ENCODE measurements around the gene ERVMER34-1. TPM values are rescaled to one million over a fixed set of nuclear protein-coding genes. Genes with fewer than 3 reads are reported as not detected.

The ERVMER34-1 gene
- total RNA-seq, 1 experiment from 2014 or later = 2.9 TPM

DNA sequence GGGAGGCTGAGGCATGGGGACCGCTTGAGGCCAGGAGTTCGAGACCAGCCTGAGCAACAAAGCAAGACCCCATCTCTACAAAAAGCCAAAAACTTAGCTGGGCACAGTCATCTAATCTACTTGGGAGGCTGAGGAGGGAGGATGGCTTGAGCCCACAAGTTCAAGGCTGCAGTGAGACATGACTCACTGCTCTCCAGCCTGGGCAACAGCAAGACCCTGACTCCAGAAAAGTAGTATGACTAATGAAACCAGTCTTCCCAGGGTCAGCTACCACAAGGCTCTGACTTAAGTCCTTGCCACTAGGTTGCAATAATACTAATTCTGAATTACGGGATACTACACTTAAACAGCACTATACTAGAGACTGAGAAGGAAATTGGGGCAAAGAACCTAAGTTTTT lies 33.1 kb downstream of the ERVMER34-1 start:
- no peak for DNase-seq (ENCODE audit: low spot score)

DNA sequence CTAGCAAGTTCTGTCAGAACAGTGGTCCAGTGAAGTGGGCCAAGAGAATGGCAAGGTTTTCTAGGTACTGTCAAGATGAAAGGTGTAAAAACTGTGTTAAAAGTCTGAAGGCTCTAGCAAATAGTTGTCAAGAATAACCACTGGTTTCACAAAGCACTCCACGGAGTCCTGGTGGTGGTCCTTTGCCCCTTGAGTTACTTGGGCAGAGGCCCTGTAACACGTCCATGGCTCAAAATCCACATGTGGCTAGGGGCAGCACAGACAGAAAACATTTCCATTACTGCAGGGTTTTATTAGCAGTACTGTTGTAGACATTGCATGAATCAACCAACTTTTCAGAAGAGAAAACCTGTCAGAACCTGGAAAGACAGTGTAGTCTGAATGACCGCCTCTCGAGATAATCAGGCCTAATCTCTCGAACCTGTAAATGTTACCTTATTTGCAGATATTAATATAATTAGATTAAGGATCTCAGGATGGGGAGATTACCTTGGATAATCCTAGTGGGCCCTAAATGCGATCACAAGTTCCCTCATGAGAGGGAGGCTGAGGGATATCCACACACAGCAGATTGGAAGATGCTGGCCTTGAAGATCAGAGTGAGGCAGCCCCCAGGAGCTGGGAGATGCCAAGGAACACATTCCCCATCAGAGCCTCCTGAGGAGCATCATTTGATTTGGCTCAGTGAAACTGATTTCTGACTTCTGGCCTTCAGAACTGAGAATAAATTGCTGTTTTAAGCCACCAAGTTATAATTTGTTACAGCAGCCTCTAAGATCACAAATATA lies 34.7 kb downstream of the ERVMER34-1 start:
- DNase-seq (ENCODE audit: low spot score) = no peak

DNA sequence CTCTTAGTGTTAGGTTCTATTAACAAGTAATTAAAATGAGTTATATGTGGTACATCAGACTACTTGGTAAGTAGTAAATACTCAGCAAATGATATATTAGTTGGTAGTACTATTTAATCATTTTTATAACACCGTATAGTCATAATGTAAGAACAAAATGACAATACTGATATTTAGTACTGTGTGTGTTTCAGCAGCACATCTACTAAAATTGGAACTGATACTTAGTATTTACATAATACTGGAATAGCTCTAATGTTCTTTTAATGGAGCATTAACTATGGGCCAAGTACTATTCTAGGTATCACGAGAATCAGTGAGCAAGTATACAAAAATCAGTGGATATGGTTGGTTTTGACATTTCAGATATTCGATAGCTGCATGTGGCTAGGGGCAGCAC lies 35.3 kb downstream of the ERVMER34-1 start:
- no peak for DNase-seq (ENCODE audit: low spot score)

DNA sequence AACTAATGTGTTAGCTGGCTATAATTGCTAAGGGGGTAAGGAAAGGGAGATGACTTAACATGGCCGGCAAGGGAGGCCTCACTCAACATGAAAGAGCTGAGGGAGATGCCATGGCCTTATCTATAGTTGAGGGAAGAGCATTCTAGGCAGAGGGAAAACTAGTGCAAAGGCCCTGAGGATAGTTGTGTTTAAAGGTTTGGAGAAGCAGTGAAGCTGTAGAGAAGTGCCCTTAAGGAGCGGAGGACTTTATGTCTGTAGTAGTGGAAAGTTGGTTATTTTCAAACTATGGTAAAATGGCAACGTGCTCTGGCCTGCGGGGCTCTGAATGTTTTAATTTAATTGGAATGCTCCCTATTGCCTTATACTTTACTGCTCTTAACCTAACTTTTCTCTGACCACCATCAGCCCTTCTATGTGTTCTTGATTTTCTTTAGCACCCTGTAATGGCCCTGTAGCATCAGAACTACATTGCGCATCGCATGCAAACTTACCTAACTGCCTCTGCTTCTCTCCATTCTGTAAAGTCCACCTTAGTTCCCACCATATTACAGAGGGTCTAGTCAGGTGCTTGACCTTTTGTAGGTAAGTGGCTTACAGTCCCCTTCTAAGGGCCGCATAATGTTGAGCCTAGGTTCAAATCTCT lies 35.8 kb downstream of the ERVMER34-1 start:
- DNase-seq (ENCODE audit: low spot score) = no peak

GRCh38 chr4:52714597-52715254 lies 36.5 kb downstream of the ERVMER34-1 start:
- no peak for DNase-seq (ENCODE audit: low spot score)

- DNase-seq (ENCODE audit: low spot score) = peak; percentile 32
These were observed 37.7 kb downstream of the ERVMER34-1 start for GRCh38 chr4:52713456-52713937.

DNA sequence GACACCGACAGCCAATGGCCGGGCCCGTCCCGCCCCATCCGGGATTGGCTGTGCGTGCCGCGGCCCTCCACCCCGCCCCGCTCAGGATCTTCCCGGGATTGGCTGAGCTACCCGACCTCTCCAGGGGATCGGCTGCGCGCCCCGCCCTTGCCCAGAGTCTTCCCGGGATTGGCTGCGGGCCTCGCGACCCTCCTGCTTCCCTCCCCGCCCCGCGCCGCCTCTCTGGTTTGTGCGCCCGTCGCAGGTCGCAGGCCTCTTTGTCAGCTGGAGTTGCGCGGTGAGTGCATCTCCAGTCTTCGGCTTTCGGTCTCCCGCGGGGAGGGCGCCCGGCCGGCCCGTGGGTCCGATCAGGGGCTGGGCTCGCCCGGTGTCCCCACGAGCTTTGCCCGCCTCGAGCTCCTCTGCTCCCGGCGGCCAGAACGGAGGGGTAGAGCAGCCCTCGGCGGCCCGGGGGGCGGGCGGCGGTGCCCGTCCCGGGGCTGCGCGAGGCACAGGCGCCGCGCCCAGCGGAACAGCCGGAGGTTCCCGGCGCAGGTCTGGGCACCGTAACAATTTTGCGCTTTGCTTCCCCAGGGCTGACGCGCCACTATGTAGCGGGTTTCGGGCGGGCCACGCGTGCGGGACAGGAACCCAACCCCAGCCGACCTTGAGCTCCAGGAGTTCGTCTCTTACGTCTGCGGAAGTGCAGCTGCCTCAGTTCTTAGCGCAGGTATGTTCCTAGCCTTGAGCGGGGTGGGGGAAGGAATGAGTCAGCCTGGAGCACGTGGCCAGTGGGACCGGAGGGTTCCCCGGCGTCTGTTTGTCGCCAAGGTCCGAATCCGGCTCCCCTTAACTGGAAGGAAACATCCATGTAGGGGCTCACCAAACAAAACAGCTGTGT lies 38.7 kb downstream of the ERVMER34-1 start:
- DNase-seq (ENCODE audit: low spot score) = peak; percentile 96

DNA sequence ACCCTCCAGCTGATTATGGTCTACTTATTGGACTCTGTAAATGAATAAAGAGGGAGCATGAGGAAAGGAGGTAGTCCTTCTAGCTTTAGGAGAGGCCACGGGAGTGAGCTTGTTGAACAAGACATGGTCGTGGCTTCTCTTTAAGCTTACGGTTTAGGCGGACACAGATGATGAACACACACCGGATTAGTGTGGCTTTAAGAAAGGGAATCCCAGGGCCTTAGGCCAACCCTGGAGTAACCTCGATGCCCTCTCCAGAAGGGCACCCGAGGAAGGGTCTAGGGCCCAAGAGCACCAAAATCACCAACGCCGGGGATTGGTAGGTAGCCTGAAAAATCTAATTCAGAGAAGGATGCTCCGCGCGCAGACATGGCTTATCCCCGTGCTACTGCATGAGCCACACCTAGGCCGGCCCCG lies 39.4 kb downstream of the ERVMER34-1 start:
- no peak for DNase-seq (ENCODE audit: low spot score)

DNA sequence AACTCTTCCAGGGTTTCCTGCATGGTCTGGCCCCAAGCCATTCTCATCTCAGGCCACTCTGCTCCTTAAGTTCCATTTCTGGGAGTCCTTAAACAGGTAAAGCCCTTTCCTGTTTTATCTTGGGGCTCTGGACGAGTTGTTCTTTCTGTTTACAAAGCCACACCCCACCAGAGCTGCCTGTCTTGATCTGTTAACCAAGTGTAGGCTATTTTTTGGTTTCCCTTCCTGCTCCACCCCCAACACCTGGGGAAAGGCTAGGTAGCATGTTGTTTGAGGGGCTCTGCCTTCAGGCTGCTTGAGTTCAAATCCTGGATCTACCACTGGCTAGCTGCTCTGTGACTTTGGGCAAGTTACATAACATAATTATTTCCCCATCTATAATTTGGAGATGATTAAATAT lies 40.0 kb downstream of the ERVMER34-1 start:
- DNase-seq (ENCODE audit: low spot score) = no peak

DNA sequence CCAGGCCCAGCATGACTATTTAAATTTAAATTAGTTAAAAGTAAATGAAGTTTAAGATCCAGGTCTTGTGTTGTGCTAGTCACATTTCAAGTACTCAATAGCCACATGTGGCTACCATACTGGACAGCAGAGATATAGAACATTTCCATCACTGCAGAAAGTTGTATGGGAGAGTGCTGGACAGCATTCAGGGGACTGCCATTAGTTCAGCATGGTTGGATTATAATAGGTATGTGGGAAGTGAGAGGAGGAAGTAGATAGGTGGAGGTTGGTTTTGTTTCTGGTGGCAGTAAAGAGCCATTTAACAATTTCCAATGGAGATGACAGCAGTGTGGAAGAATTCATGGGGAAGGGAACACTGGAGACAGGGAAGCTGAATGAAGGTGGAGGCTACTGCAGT lies 42.1 kb downstream of the ERVMER34-1 start:
- no peak for DNase-seq (ENCODE audit: low spot score)

GRCh38 chr4:52704661-52705060 lies 46.6 kb downstream of the ERVMER34-1 start:
- DNase-seq (ENCODE audit: low spot score) = no peak

DNA sequence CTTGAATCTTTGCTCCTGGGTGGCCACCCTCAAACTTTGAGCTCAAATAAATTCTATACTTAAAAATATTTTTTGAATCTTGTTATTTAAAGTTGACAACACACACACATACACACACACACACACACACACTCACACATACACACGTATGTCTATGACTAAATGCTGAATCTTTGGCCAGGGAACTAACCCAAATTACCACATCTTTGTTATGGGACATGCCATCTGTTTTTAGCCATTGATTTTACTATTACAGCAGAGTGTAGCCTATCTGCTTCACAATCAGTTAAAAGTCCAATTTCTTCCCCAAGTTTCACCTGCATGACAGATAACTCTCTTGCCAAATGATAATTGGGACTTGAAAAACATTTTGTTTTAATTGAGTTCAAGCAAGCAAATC lies 47.1 kb downstream of the ERVMER34-1 start:
- DNase-seq (ENCODE audit: low spot score) = no peak

DNA sequence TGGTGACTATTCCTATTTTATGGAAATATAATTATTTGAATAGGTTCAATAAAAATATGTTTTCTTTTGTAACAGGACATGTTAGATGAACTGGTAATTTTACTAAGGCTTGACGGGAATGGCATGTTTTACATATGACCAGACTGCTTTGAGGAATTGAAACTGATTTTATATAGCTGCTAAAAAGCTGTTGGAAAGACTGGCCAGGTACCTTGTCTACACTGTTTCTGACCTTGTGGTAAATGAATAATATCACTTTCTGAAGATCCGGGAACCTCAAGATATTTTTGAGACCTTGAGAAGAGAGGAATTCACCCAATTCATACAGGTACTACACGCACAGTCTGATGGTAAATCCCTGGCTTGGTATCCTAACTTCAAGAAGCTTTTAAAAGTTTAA lies 50.0 kb downstream of the ERVMER34-1 start:
- no peak for DNase-seq (ENCODE audit: low spot score)

GRCh38 chr4:52694936-52695335 lies 56.3 kb downstream of the ERVMER34-1 start:
- no peak for DNase-seq (ENCODE audit: low spot score)

- no peak for DNase-seq (ENCODE audit: low spot score)
These were observed 57.7 kb downstream of the ERVMER34-1 start for GRCh38 chr4:52693492-52693891.

Small RNA genes lying within 50 kb of the gene (small RNA-seq; reads per million reads assigned to genes)
- gene MIR4449 (0.22 reads per million), gene RF00019 (not detected), gene RF00568 (not detected), gene SNORA26 (12.2 reads per million, percentile 89 among the genes with 10 or more reads in this experiment)

Other genes with a start within 250 kb of the ERVMER34-1 start
- 2.7 and 3.0 TPM in 2 replicates for gene USP46, start 92.1 kb downstream of the ERVMER34-1 start, total RNA-seq (2014; rRNA removed; shearing (Covaris generic))
- gene RASL11B, start 110.9 kb upstream of the ERVMER34-1 start, total RNA-seq (2014; rRNA removed; shearing (Covaris generic)) = not detected in 2 replicates

All from HT-29 (cell line).